Fibroblast of lung (primary cell): ENCODE measurements around the gene CELF5.

ENCODE experiments used
- EZH2 ChIP-seq: IDR thresholded peaks from 2 replicates; pipeline ENCODE4 v1.5.1; 2012; ENCODE audit warnings: low read length, control low read depth, mild to moderate bottlenecking; ENCODE audit errors: missing control alignments
- TF ChIP-seq, protein P1 (sequence below), 2 donors: IDR thresholded peaks in 1 of 2; conservative IDR thresholded peaks in 1 of 2; 1 replicate in 1 of 2; 2 replicates in 1 of 2; pipeline ENCODE4 v1.5.1; 2011 to 2012; ENCODE audit warnings: low read length in 2 of 2, control low read depth in 1 of 2, inconsistent platforms in 1 of 2, low read depth in 1 of 2, mild to moderate bottlenecking in 1 of 2

DNA sequence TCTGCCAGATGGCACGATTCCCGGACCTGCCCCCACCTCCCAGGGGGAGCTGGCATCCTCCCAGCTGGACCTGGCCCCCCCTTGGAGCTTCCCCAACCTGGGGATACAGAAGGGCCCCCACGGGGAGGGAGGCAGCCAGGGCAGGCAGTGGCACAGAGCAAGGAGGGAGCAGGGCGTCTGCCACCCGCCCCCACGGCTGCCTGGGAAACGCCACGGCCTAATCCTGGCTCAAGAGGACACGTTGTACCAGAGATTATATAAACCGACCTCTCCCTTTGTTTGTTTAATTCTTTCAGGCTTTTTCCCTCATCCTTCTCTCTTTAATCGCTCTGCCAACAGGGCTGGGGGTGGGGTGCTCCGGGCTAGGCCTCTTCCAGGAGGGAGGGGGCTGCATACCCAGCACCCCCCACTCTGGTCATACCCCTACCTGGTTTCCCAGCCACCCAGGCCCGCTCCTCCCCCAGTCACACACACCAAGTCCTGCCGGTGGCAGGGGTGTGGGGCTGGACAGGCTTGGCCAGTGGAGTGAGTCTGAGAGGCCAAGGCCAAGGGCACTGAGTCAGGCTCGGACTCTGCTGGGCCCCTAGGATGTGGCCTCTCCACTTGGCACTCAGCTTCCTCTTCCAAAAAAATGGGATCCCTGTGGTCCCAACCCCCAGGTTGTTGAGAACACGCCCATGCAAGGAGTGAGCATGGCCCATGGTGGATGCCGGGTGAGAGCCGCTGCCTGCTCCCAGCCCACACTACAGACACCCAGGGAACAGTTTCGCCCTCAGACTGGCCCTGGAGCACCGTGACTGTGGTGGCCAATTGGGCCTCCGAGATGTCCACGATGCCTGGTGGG, 112.4 kb downstream of the CELF5 start:
- TF ChIP-seq, protein P1, sequence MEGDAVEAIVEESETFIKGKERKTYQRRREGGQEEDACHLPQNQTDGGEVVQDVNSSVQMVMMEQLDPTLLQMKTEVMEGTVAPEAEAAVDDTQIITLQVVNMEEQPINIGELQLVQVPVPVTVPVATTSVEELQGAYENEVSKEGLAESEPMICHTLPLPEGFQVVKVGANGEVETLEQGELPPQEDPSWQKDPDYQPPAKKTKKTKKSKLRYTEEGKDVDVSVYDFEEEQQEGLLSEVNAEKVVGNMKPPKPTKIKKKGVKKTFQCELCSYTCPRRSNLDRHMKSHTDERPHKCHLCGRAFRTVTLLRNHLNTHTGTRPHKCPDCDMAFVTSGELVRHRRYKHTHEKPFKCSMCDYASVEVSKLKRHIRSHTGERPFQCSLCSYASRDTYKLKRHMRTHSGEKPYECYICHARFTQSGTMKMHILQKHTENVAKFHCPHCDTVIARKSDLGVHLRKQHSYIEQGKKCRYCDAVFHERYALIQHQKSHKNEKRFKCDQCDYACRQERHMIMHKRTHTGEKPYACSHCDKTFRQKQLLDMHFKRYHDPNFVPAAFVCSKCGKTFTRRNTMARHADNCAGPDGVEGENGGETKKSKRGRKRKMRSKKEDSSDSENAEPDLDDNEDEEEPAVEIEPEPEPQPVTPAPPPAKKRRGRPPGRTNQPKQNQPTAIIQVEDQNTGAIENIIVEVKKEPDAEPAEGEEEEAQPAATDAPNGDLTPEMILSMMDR (conservative IDR thresholded peaks at IDR 0.05 in 1 of 2, IDR thresholded peaks at IDR 0.05 in 1 of 2; ENCODE audit: low read depth in 1 of 2, low read length in 2 of 2), result no peak
- no peak for TF ChIP-seq EZH2
